AG10803 (cell line): ENCODE results near the gene KLHL12.

Experiments
- DNase-seq: peaks from one replicate; pipeline ENCODE4 v3.0.0; 2010; ENCODE audit warnings: low read depth
- H3K4me3 ChIP-seq: 2 replicates; pipeline ENCODE4 v1.5.1; 2011; ENCODE audit warnings: mild to moderate bottlenecking, low read length, control low read depth
- TF ChIP-seq, protein P1 (sequence below): conservative IDR thresholded peaks from 2 replicates; pipeline ENCODE4 v1.5.1; 2011; ENCODE audit warnings: mild to moderate bottlenecking, low read length, control low read depth, inconsistent platforms

KLHL12 gene

DNA sequence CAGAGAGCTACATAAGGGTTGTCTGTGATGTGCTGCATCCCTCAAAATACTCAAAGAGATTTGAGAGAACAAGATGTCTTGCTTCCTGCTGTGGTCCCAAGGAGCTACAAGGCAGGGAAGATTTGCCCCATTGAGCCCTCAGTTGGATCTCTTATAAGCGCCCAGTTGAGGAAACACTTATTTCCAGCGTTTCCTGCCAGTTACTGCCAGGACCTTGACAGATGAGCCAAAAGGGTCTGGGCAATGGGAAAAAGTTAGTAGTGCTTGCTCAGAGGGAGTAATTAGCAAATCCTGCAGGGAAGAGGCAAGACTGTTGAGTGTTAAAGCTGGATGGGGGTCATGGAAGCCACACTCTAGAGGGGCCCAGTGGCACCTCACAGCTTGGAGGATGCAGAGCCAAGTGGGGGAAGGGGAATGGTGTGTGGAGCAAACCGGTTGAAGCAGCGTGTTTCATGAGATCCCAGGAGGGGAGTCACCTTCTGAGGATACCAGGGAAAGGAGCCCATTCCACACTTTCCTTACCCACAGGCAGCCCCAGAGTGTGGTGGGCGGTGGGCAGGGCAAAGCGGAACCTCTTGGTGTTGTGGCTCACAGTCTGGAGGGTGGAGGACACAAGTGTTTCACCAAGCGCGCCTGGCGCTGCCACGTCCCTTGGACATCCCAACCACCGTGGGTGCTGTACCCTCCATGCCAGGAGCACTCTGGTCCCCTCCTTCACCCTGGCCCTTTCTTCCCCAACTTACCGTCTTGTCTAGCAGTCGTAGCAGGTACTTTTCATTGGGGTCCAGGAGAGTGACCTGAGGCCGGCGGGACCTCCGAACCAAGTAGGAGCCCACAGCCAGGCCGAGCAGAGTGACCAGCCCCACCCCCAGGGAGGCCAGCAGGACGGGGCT lies 39.2 kb upstream of the KLHL12 start:
- TF ChIP-seq, protein P1, sequence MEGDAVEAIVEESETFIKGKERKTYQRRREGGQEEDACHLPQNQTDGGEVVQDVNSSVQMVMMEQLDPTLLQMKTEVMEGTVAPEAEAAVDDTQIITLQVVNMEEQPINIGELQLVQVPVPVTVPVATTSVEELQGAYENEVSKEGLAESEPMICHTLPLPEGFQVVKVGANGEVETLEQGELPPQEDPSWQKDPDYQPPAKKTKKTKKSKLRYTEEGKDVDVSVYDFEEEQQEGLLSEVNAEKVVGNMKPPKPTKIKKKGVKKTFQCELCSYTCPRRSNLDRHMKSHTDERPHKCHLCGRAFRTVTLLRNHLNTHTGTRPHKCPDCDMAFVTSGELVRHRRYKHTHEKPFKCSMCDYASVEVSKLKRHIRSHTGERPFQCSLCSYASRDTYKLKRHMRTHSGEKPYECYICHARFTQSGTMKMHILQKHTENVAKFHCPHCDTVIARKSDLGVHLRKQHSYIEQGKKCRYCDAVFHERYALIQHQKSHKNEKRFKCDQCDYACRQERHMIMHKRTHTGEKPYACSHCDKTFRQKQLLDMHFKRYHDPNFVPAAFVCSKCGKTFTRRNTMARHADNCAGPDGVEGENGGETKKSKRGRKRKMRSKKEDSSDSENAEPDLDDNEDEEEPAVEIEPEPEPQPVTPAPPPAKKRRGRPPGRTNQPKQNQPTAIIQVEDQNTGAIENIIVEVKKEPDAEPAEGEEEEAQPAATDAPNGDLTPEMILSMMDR: no peak
- DNase-seq: no peak
- peak overlapping the region; percentile 93 for H3K4me3 ChIP-seq

GRCh38 chr1:202965422-202965821 lies 38.4 kb upstream of the KLHL12 start:
- no peak for DNase-seq
- TF ChIP-seq, protein P1: no peak
- H3K4me3 ChIP-seq: no peak overlapping the region

DNA sequence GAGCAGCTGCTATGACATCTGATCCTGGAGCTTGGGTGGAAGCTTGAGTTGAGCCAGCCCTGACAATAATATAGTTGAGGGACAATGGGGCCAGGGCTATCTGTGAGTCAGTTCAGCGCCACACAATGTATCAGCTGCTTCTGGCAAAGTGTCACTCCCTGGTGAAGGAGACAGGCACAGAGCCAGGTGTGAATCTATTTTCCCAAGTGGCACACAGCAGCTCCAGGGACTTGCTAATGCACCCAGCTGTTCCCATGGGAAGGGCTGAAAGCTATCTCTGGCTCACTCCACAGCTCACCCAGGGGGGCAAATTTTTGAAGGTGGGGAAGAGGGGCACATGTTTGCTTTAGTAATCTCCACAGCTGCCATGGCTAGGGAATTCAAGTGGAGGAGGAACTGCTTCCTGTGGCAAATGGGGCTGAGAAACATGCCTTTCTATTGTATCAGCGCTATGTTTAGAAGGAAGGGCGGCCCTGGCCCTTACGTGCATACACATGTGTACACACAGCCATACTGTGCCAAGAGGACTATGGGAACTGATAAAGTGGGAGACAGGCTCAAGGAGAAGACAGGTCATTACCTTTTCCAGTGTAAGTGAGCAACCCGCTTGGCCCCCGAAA lies 37.9 kb upstream of the KLHL12 start:
- TF ChIP-seq, protein P1: no peak
- DNase-seq: peak; percentile 26
- H3K4me3 ChIP-seq: no peak overlapping the region

DNA sequence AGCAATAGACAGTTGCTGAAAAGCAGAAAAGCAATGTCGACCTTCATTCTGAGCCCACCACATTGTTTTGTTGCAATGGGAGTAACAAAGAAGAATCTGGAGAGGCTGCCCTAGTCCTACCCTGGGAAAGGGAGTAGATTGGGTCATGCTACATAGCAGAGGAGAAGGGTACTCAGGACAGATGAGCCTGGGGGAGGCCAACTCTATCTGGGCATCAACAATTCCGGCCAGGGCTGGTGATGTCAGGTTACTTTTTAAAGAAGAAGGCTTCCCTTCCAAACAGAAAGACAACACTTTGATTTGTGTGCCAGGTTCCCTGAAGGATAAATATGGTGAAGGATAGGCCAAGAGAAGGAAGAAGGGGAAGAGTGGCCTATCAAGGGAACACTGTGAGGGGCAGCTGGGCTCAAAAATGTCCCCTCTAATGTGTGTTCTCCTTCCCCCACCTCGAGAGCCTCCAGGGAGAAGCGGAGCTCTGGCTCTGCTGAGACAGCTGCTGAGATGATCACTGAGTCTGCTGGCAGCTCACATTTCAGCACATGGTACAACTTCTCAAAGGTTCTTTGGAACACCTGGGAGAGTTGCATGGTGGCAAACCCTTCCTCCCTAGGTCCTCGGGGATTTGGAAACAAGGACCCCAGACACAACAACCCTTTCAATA lies 34.3 kb upstream of the KLHL12 start:
- TF ChIP-seq, protein P1: no peak
- no peak for DNase-seq
- no peak overlapping the region for H3K4me3 ChIP-seq

GRCh38 chr1:202959276-202959620 lies 32.2 kb upstream of the KLHL12 start:
- TF ChIP-seq, protein P1: no peak
- peak; percentile 25 for DNase-seq
- H3K4me3 ChIP-seq: no peak overlapping the region

- DNase-seq: no peak
- TF ChIP-seq, protein P1: no peak
- H3K4me3 ChIP-seq: peak overlapping the region; percentile 82
Observed at GRCh38 chr1:202958544-202959275, 31.7 kb upstream of the KLHL12 start.
